K562 (cell line): ENCODE results near the gene FOXJ1. TPM values are rescaled to one million over a fixed set of nuclear protein-coding genes. Genes with fewer than 3 reads are reported as not detected.

Source experiments
- ATAC-seq: fragments of 200-7000 bp; cut with Tn5 transposase; 3 replicates; pipeline ENCODE4 v1.9.1; 2020; ENCODE audit warnings: moderate library complexity
- BruUV-seq: library from RNA; stranded (reverse); fragments of 400-500 nt; replicated peaks from 2 replicates; lab custom pipeline; 2021; lab: Mats Ljungman, UMichigan
- CTCF ChIA-PET: fragments of 300-600 bp; formaldehyde crosslinking; extraction: SDS; loops from one replicate; lab custom pipeline; 2021; ENCODE audit warnings: low intra/inter-chr PET ratio; lab: Yijun Ruan, JAX
- POLR2A ChIA-PET: fragments of 300-600, 350-650 bp; sonication (Branson Sonifier 250); formaldehyde crosslinking; extraction: SDS; loops from one replicate; lab custom pipeline; 2021; ENCODE audit warnings: antibody characterized with exemption, inconsistent platforms; lab: Yijun Ruan, JAX
- DNase-seq, 4 experiments: peaks; one replicate each; pipeline versions ENCODE4 v3.0.0 to v3.0.0-alpha.2; 2011 to 2018; ENCODE audit warnings: low spot score in 3 of 4, mixed read lengths in 3 of 4; ENCODE audit errors: extremely low read depth in 1 of 4
- FAIRE-seq: peaks from 2 replicates; lab custom pipeline; 2011; peaks lifted over from hg19 to GRCh38; lab: Jason Lieb, UNC
- H2AFZ ChIP-seq: 2 replicates; pipeline ENCODE4 v1.6.0; 2011; ENCODE audit warnings: low read depth, low read length, control low read depth, inconsistent platforms
- H3K27ac ChIP-seq: fragments of 200-600 bp; 3 replicates; pipeline ENCODE4 v1.8.0; 2011; ENCODE audit warnings: low read depth, mild to moderate bottlenecking, control low read depth, inconsistent platforms, low read length, moderate library complexity, mixed read lengths; ENCODE audit errors: extremely low read depth
- H3K27me3 ChIP-seq, 2 experiments: fragments of 300-600 bp in 1 of 2; 2 replicates in 1 of 2; 3 replicates in 1 of 2; pipeline versions ENCODE4 v1.6.0 to v1.8.0; 2011; ENCODE audit warnings: inconsistent platforms in 2 of 2, low read length in 2 of 2, mild to moderate bottlenecking in 1 of 2, mixed read lengths in 1 of 2, moderate library complexity in 1 of 2; ENCODE audit not compliant: control insufficient read depth in 2 of 2, insufficient read depth in 2 of 2
- H3K36me3 ChIP-seq: fragments of 300-600 bp; 3 replicates; pipeline ENCODE4 v1.8.0; 2011; ENCODE audit warnings: mild to moderate bottlenecking, low read length, inconsistent platforms; ENCODE audit not compliant: control insufficient read depth, insufficient read depth
- H3K4me1 ChIP-seq, 2 experiments: fragments of 200-600 bp in 1 of 2; replicated peaks in 1 of 2; 2 replicates in 1 of 2; 3 replicates in 1 of 2; pipeline versions ENCODE4 v1.5.1 to v1.8.0; 2011; ENCODE audit warnings: inconsistent platforms in 2 of 2, low read length in 2 of 2, mild to moderate bottlenecking in 1 of 2, mixed read lengths in 1 of 2, moderate library complexity in 1 of 2; ENCODE audit not compliant: control insufficient read depth in 2 of 2, insufficient read depth in 2 of 2
- H3K4me2 ChIP-seq: 2 replicates; pipeline ENCODE4 v1.6.1; 2011; ENCODE audit warnings: low read length, control low read depth, inconsistent platforms, mixed read lengths; ENCODE audit not compliant: insufficient read depth
- H3K4me3 ChIP-seq: fragments of 200-600 bp; sonication (generic), shearing (Covaris generic); 2 replicates; pipeline ENCODE4 v1.5.1; 2016; ENCODE audit warnings: control low read depth, inconsistent platforms
- H3K79me2 ChIP-seq: fragments of 200-600 bp; 3 replicates; pipeline ENCODE4 v1.8.0; 2011; ENCODE audit warnings: low read length, inconsistent platforms; ENCODE audit not compliant: control insufficient read depth, insufficient read depth
- H3K9ac ChIP-seq, 2 experiments: 2 replicates each; pipeline versions ENCODE4 v1.6.0 to v1.6.1; 2011; ENCODE audit warnings: low read depth in 2 of 2, low read length in 2 of 2, control low read depth in 1 of 2, inconsistent platforms in 1 of 2, mild to moderate bottlenecking in 1 of 2, mixed read lengths in 1 of 2; ENCODE audit not compliant: insufficient read depth in 1 of 2
- H3K9me1 ChIP-seq: one replicate; pipeline ENCODE4 v1.6.0; 2011; ENCODE audit warnings: inconsistent platforms, mild to moderate bottlenecking, low read length, moderate library complexity; ENCODE audit not compliant: control insufficient read depth, insufficient read depth
- H3K9me3 ChIP-seq: replicated peaks from 2 replicates; pipeline ENCODE4 v1.5.1; 2011; ENCODE audit warnings: low read depth, low read length, inconsistent platforms; ENCODE audit not compliant: control insufficient read depth, insufficient read depth
- H4K20me1 ChIP-seq: replicated peaks from 2 replicates; pipeline ENCODE4 v1.6.1; 2011; ENCODE audit warnings: low read length, inconsistent platforms, mixed read lengths; ENCODE audit not compliant: control insufficient read depth, insufficient read depth
- CHD1 ChIP-seq: fragments of 200-600 bp; sonication (generic); IDR thresholded peaks from one replicate; pipeline ENCODE4 v1.6.1; 2012; ENCODE audit warnings: mild to moderate bottlenecking, moderate library complexity, low read length, inconsistent platforms
- HMG20A ChIP-seq: fragments of 450-650 bp; formaldehyde crosslinking; conservative IDR thresholded peaks from 2 replicates; pipeline ENCODE4 v1.4.0; 2020; ENCODE audit warnings: mild to moderate bottlenecking, mixed read lengths
- KDM4B ChIP-seq, 2 experiments: fragments of 450-650 bp in 1 of 2; sonication (generic) in 1 of 2; IDR thresholded peaks; 2 replicates each; pipeline ENCODE4 v1.6.1; 2016 to 2017; ENCODE audit warnings: borderline replicate concordance in 2 of 2, antibody characterized with exemption in 1 of 2, low read depth in 1 of 2, mild to moderate bottlenecking in 1 of 2
- MTA3 ChIP-seq: fragments of 450-650 bp; formaldehyde crosslinking; IDR thresholded peaks from 2 replicates; pipeline ENCODE4 v1.6.1; 2017; ENCODE audit warnings: mild to moderate bottlenecking, borderline replicate concordance
- NFE2L1 ChIP-seq: fragments of 450-650 bp; IDR thresholded peaks from 2 replicates; pipeline ENCODE4 v1.6.1; 2016; ENCODE audit warnings: missing genetic modification characterization, low read depth, mild to moderate bottlenecking, missing compliant biosample characterization, moderate library complexity, borderline replicate concordance
- RBM14 ChIP-seq: fragments of 200-400 bp; formaldehyde crosslinking; IDR thresholded peaks from 2 replicates; pipeline ENCODE4 v1.6.1; 2018; ENCODE audit warnings: low read depth, mild to moderate bottlenecking, low read length, moderate library complexity, borderline replicate concordance; ENCODE audit not compliant: insufficient read depth
- REST ChIP-seq, 2 experiments: fragments of 450-650 bp; formaldehyde crosslinking in 1 of 2; IDR thresholded peaks; 2 replicates each; pipeline versions ENCODE4 v1.4.0 to v1.6.1; 2014 to 2020; ENCODE audit warnings: mild to moderate bottlenecking in 2 of 2, borderline replicate concordance in 1 of 2, low read depth in 1 of 2
- SRF ChIP-seq, 2 experiments: fragments of 250-450, 450-650 bp in 1 of 2; sonication (Bioruptor Pico) in 1 of 2; sonication (generic) in 1 of 2; formaldehyde crosslinking; IDR thresholded peaks; 2 replicates each; pipeline versions ENCODE4 v1.5.0 to v1.5.1; 2020 to 2022; ENCODE audit warnings: mild to moderate bottlenecking in 1 of 2, missing genetic modification reagents in 1 of 2
- ZBTB12 ChIP-seq: fragments of 250-450 bp; sonication (Bioruptor Pico); IDR thresholded peaks from 2 replicates; pipeline ENCODE4 v1.4.0; 2020
- ZNF354B ChIP-seq: fragments of 250-450 bp; sonication (Bioruptor Pico); IDR thresholded peaks from 2 replicates; pipeline ENCODE4 v1.4.0; 2020
- ZNF699 ChIP-seq: fragments of 250-450 bp; sonication (Bioruptor Pico); IDR thresholded peaks from 2 replicates; pipeline ENCODE4 v1.8.0; 2021; ENCODE audit warnings: mild to moderate bottlenecking, moderate library complexity; ENCODE audit not compliant: insufficient replicate concordance
- ZNF766 ChIP-seq: fragments of 200-800 bp; sonication (Bioruptor generic); conservative IDR thresholded peaks from 2 replicates; pipeline ENCODE4 v1.6.1; 2016; ENCODE audit warnings: missing genetic modification characterization, missing compliant biosample characterization
- WGBS: fragments of 100-300 bp; shearing (Covaris generic); methylation state at CpG from one replicate; pipeline ENCODE4 v1.1.6; 2016; ENCODE audit warnings: low coverage, mixed read lengths; ENCODE audit not compliant: insufficient coverage; ENCODE audit errors: missing lambda C conversion rate; 5-methylcytosine and 5-hydroxymethylcytosine counted together
- in situ Hi-C: fragments of 300-500 bp; cut with MboI; formaldehyde crosslinking; loops from 4 replicates; pipeline ENCODE4 v1.15.0; 2018; ENCODE audit warnings: inconsistent platforms, mixed read lengths
- intact Hi-C: fragments of 100-400 bp; cut with micrococcal nuclease; formaldehyde crosslinking; loops from 2 replicates; pipeline ENCODE4 v1.14.2; 2022
- polyA plus RNA-seq, 8 experiments: library from polyadenylated mRNA; depleted of rRNA in 4 of 8; stranded (reverse) in 5 of 8; unstranded in 3 of 8; fragments of >200 nt; fragmentation: Nextera tagmentation in 2 of 8; fragmentation: Illumina TruSeq in 1 of 8; extraction: Ambion mirVana in 2 of 8; extraction: Trizol in 1 of 8; gene quantifications; 2 replicates each; pipeline versions ENCODE4 v1.2.1 to v1.2.3, GENCODE V29; 2011 to 2014; ENCODE audit warnings: inconsistent platforms in 1 of 8, missing spikeins in 1 of 8
- total RNA-seq, 7 experiments: library from RNA; depleted of rRNA in 6 of 7; stranded (reverse); fragments of >200 nt in 6 of 7; fragmentation: Illumina TruSeq in 2 of 7; extraction: Trizol in 2 of 7; gene quantifications; 2 replicates each; pipeline versions ENCODE4 v1.2.1 to v1.2.3, GENCODE V29; 2011 to 2021; ENCODE audit warnings: low replicate concordance in 1 of 7

FOXJ1 gene
- total and polyA plus RNA-seq, 9 of the 15 experiments (the other 6 are each of a cell fraction or from before 2014, with no cell fraction given): 0.07 TPM; not detected in 8

- TF ChIP-seq CHD1 (no peak), HMG20A (no peak), NFE2L1 (tag) (no peak), RBM14 (no peak), KDM4B (IDR thresholded peaks at IDR 0.05; ENCODE audit: borderline replicate concordance in 2 of 2, low read depth in 1 of 2) (no peak)
Observed at GRCh38 chr17:76166168-76166567, 25.1 kb upstream of the FOXJ1 start (continued).

GRCh38 chr17:76164331-76164730 is 23.3 kb upstream of the FOXJ1 start:
- Histone ChIP-seq H3K27ac (no peak overlapping the region), H3K27me3 (no peaks in the 10 kb centered on the region), H3K9ac (no peak overlapping the region), H3K4me1 (peaks cover 5 to 9% of the 10 kb centered on the region in 2 experiments; a peak in 4 of 5 replicates), H4K20me1 (no peaks in the 10 kb centered on the region), H3K79me2 (no peaks in the 10 kb centered on the region), H3K36me3 (peaks cover 60% of the 10 kb centered on the region), H3K4me3 (no peak overlapping the region), H3K4me2 (no peak overlapping the region), H3K9me3 (no peaks in the 10 kb centered on the region), H3K9me1 (no peaks in the 10 kb centered on the region), H2AFZ (no peak overlapping the region)
- intact Hi-C loops: no loop called here
- FAIRE-seq: no peak
- CTCF ChIA-PET: no interaction called here
- no peak for ATAC-seq
- DNase-seq: no peak
- BruUV-seq: no TSS peak
- POLR2A ChIA-PET: no interaction called here
- WGBS: 53% methylated on average over 2 of the region's 2 CpGs
- in situ Hi-C loops: no loop called here
- TF ChIP-seq ZNF699 (no peak), SRF (CRISPR knock-in tag; IDR thresholded peaks at IDR 0.05) (no peak), ZBTB12 (no peak), ZNF766 (CRISPR knock-in tag) (no peak), ZNF354B (no peak), REST (IDR thresholded peaks at IDR 0.05; ENCODE audit: borderline replicate concordance) (no peak), REST (CRISPR knock-in tag; IDR thresholded peaks at IDR 0.05; ENCODE audit: low read depth) (no peak), MTA3 (no peak)
